ENCODE data around the gene GOLT1A. TPM values are rescaled to one million over a fixed set of nuclear protein-coding genes. Genes with fewer than 3 reads are reported as not detected.

Gene GOLT1A
- total and polyA plus RNA-seq, 4 donors, result 14.1 to 103 (median 52.7) TPM

GRCh38 chr1:204180133-204180532 lies 33.7 kb downstream of the GOLT1A start:
- TF ChIP-seq YY1 (IDR thresholded peaks at IDR 0.05) (no peak), CTCF (IDR thresholded peaks at IDR 0.05; ENCODE audit: low read depth, low read length, missing input control) (no peak), SP1 (IDR thresholded peaks at IDR 0.05) (no peak), ATF3 (IDR thresholded peaks at IDR 0.05) (no peak)
- 76% methylated on average over 6 of the region's 6 CpGs for WGBS
- no peak for DNase-seq (ENCODE audit: low spot score)
- Histone ChIP-seq H3K9me3 (ENCODE audit: control insufficient read depth in 4 of 4, low read length in 3 of 4) (no peaks in the 10 kb centered on the region), H3K4me3 (ENCODE audit: low read depth in 1 of 3, low read length in 3 of 3) (no peak overlapping the region), H3K4me1 (ENCODE audit: control insufficient read depth in 4 of 4, insufficient read depth in 4 of 4, low read length in 3 of 4) (no peaks in the 10 kb centered on the region), H3K27ac (ENCODE audit: low read depth in 1 of 2, low read length in 2 of 2) (no peak overlapping the region), H3K9ac (ENCODE audit: low read depth in 1 of 2, low read length in 2 of 2) (no peak overlapping the region), H3K36me3 (ENCODE audit: control insufficient read depth in 4 of 4, insufficient read depth in 3 of 4, low read depth in 1 of 4, low read length in 3 of 4) (no peaks in the 10 kb centered on the region), H3K27me3 (ENCODE audit: control insufficient read depth in 4 of 4, insufficient read depth in 4 of 4, low read length in 3 of 4) (no peaks in the 10 kb centered on the region)

GRCh38 chr1:204178487-204179281 lies 35.1 kb downstream of the GOLT1A start:
- no peak overlapping the region for H3K27ac ChIP-seq (ENCODE audit: low read depth in 1 of 2, low read length in 2 of 2)
- H3K4me3 ChIP-seq (ENCODE audit: low read depth in 1 of 3, low read length in 3 of 3), result no peak overlapping the region
- no peaks in the 10 kb centered on the region for H3K36me3 ChIP-seq (ENCODE audit: control insufficient read depth in 4 of 4, insufficient read depth in 3 of 4, low read depth in 1 of 4, low read length in 3 of 4)
- no peak overlapping the region for H3K9ac ChIP-seq (ENCODE audit: low read depth in 1 of 2, low read length in 2 of 2)
- TF ChIP-seq HNF4G (IDR thresholded peaks at IDR 0.05), result no peak
- TF ChIP-seq FOXA1 (IDR thresholded peaks at IDR 0.05), result no peak
- no peak for TF ChIP-seq ZBTB33 (IDR thresholded peaks at IDR 0.05)
- TF ChIP-seq JUND (IDR thresholded peaks at IDR 0.05), result no peak
- no peak for TF ChIP-seq GABPA (IDR thresholded peaks at IDR 0.05 in 1 of 2, conservative IDR thresholded peaks at IDR 0.05 in 1 of 2)
- no peak for TF ChIP-seq REST (IDR thresholded peaks at IDR 0.05)
- TF ChIP-seq SP1 (IDR thresholded peaks at IDR 0.05), result no peak
- TF ChIP-seq RXRA (IDR thresholded peaks at IDR 0.05), result no peak
- TF ChIP-seq RAD21 (IDR thresholded peaks at IDR 0.05), result no peak
- TF ChIP-seq NR2F2 (IDR thresholded peaks at IDR 0.05), result no peak
- no peak for TF ChIP-seq HNF4A (conservative IDR thresholded peaks at IDR 0.05)
- no peak for TF ChIP-seq ATF3 (IDR thresholded peaks at IDR 0.05)
- no peak for TF ChIP-seq CTCF (IDR thresholded peaks at IDR 0.05; ENCODE audit: low read depth, low read length, missing input control)
- TF ChIP-seq EGR1 (IDR thresholded peaks at IDR 0.05; ENCODE audit: low read depth in 2 of 2), result no peak
- no peak for TF ChIP-seq MAX (IDR thresholded peaks at IDR 0.05)
- no peak for DNase-seq (ENCODE audit: low spot score)
- WGBS, result 91% methylated on average over 7 of the region's 7 CpGs
- no peaks in the 10 kb centered on the region for H3K9me3 ChIP-seq (ENCODE audit: control insufficient read depth in 4 of 4, low read length in 3 of 4)
- H3K4me1 ChIP-seq (ENCODE audit: control insufficient read depth in 4 of 4, insufficient read depth in 4 of 4, low read length in 3 of 4), result no peaks in the 10 kb centered on the region
- no peaks in the 10 kb centered on the region for H3K27me3 ChIP-seq (ENCODE audit: control insufficient read depth in 4 of 4, insufficient read depth in 4 of 4, low read length in 3 of 4)
